ENCODE data around the gene IL1RN. TPM values are rescaled to one million over a fixed set of nuclear protein-coding genes. Genes with fewer than 3 reads are reported as not detected.

Gene IL1RN
- total RNA-seq, 4 donors from 2014 or later: 0.51 to 0.91 TPM; not detected in 2

DNA sequence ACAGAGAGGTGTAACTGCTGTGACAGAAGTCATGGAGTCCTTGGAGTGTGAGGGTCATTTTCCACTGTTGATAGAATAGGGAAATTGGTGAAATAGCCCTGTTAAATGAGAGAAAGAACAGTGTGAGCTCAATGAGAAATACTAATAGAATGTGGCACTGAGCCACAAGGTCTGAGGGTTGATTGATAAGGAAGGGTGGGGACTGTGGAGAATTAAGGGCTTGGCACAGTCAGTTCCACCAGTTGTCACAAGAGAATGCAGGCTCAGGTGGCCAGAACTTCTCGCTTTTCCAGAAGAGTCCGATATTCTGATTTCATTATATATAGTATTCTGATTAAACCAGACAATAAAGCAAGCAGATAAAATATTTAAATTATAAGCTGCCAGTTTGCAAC, 9.1 kb upstream of the IL1RN start:
- no peaks in the 10 kb centered on the region for H3K36me3 ChIP-seq
- no peak for TF ChIP-seq POLR2A (IDR thresholded peaks at IDR 0.05)
- TF ChIP-seq, protein P1, sequence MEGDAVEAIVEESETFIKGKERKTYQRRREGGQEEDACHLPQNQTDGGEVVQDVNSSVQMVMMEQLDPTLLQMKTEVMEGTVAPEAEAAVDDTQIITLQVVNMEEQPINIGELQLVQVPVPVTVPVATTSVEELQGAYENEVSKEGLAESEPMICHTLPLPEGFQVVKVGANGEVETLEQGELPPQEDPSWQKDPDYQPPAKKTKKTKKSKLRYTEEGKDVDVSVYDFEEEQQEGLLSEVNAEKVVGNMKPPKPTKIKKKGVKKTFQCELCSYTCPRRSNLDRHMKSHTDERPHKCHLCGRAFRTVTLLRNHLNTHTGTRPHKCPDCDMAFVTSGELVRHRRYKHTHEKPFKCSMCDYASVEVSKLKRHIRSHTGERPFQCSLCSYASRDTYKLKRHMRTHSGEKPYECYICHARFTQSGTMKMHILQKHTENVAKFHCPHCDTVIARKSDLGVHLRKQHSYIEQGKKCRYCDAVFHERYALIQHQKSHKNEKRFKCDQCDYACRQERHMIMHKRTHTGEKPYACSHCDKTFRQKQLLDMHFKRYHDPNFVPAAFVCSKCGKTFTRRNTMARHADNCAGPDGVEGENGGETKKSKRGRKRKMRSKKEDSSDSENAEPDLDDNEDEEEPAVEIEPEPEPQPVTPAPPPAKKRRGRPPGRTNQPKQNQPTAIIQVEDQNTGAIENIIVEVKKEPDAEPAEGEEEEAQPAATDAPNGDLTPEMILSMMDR (IDR thresholded peaks at IDR 0.05 in 4 of 5, conservative IDR thresholded peaks at IDR 0.05 in 1 of 5): no peak
- intact Hi-C loops (cut with DNase I; ENCODE audit: low total_unique reads) (no loop called here), in situ Hi-C loops (cut with MboI; ENCODE audit: low sequenced_read_pairs in 4 of 4) (no loop called here)
- no peak overlapping the region for H3K4me3 ChIP-seq
- no peaks in the 10 kb centered on the region for H3K27me3 ChIP-seq
- no peaks in the 10 kb centered on the region for H3K9me3 ChIP-seq
- DNase-seq (no peak), ATAC-seq (no peak)
- no peaks in the 10 kb centered on the region for H3K4me1 ChIP-seq
- H3K27ac ChIP-seq: no peak overlapping the region

DNA sequence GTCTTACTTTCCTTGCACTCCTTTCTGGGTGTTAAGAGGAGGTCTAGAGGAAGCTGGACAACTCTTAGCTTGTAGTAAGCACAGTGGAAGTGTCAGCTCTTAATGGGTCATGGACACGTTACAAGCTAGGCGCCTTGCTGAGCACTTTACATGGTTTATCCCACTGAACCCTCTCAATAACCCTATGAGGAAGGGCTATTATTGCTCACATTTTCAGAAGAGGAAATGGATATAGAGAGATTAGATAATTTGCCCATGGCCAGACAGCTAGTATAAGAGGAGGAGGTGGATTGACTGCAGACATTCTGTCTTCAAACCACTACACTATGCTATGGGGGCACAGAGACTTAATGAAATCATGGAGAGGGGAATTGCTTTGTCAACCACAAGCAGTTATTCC, 8.3 kb upstream of the IL1RN start:
- no peaks in the 10 kb centered on the region for H3K27me3 ChIP-seq
- TF ChIP-seq, protein P1 (IDR thresholded peaks at IDR 0.05 in 4 of 5, conservative IDR thresholded peaks at IDR 0.05 in 1 of 5): no peak
- no peak for TF ChIP-seq POLR2A (IDR thresholded peaks at IDR 0.05)
- ATAC-seq (no peak), DNase-seq (no peak)
- no peak overlapping the region for H3K4me3 ChIP-seq
- in situ Hi-C loops (cut with MboI; ENCODE audit: low sequenced_read_pairs in 4 of 4) (no loop called here), intact Hi-C loops (cut with DNase I; ENCODE audit: low total_unique reads) (no loop called here)
- no peaks in the 10 kb centered on the region for H3K4me1 ChIP-seq
- H3K36me3 ChIP-seq: no peaks in the 10 kb centered on the region
- no peaks in the 10 kb centered on the region for H3K9me3 ChIP-seq
- no peak overlapping the region for H3K27ac ChIP-seq

DNA sequence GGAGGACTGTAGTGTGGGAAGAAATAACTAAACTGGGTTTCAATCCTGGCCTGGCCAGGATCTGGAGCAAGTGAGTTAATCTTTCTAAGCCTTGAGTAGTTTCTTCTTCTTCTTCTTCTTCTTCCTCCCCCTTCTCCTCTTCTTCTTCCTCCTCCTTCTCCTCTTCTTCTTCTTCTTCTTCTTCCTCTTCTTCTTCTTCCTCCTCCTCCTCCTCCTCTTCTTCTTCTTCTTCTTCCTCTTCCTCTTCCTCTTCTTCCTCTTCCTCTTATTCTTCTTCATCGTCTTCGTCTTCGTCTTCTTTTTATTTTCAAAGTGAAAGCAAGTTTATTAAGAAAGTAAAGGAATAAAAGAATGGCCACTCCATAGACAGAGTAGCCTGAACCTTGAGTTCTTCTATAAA, 6.5 kb upstream of the IL1RN start:
- no peak for TF ChIP-seq POLR2A (IDR thresholded peaks at IDR 0.05)
- TF ChIP-seq, protein P1 (IDR thresholded peaks at IDR 0.05 in 4 of 5, conservative IDR thresholded peaks at IDR 0.05 in 1 of 5): no peak
- intact Hi-C loops (cut with DNase I; ENCODE audit: low total_unique reads) (no loop called here), in situ Hi-C loops (cut with MboI; ENCODE audit: low sequenced_read_pairs in 4 of 4) (no loop called here)
- H3K27ac ChIP-seq: no peak overlapping the region
- DNase-seq: no peak
- no peaks in the 10 kb centered on the region for H3K36me3 ChIP-seq
- H3K4me3 ChIP-seq: no peak overlapping the region
- H3K9me3 ChIP-seq: no peaks in the 10 kb centered on the region
- ATAC-seq: no peak
- no peaks in the 10 kb centered on the region for H3K27me3 ChIP-seq
- H3K4me1 ChIP-seq: no peaks in the 10 kb centered on the region

DNA sequence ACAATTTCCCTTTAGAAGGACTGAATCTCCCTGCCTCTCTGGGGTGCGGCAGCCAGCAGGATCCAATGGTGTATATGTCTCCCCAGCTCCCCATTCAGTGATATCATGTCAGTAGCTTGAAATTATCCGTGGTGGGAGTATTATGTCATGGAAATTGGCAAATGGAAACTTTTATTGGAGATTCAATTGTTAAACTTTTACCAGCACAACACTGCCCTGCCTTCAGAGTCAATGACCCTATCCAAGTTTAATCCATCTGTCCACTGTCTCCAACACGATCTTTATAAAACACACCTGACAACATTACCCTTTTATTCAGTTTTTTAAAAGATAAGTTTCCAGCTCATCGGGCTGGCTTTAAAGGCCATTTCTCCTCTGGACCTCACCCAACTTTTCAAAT, 5.0 kb upstream of the IL1RN start:
- TF ChIP-seq POLR2A (IDR thresholded peaks at IDR 0.05): no peak
- TF ChIP-seq, protein P1 (IDR thresholded peaks at IDR 0.05 in 4 of 5, conservative IDR thresholded peaks at IDR 0.05 in 1 of 5): no peak
- DNase-seq: no peak
- in situ Hi-C loops (cut with MboI; ENCODE audit: low sequenced_read_pairs in 4 of 4): no loop called here
- ATAC-seq: no peak
- H3K27ac ChIP-seq: no peak overlapping the region
- H3K4me3 ChIP-seq: no peak overlapping the region
- no peaks in the 10 kb centered on the region for H3K36me3 ChIP-seq
- intact Hi-C loops (cut with DNase I; ENCODE audit: low total_unique reads): no loop called here
- no peaks in the 10 kb centered on the region for H3K9me3 ChIP-seq
- H3K27me3 ChIP-seq: no peaks in the 10 kb centered on the region
- no peaks in the 10 kb centered on the region for H3K4me1 ChIP-seq

DNA sequence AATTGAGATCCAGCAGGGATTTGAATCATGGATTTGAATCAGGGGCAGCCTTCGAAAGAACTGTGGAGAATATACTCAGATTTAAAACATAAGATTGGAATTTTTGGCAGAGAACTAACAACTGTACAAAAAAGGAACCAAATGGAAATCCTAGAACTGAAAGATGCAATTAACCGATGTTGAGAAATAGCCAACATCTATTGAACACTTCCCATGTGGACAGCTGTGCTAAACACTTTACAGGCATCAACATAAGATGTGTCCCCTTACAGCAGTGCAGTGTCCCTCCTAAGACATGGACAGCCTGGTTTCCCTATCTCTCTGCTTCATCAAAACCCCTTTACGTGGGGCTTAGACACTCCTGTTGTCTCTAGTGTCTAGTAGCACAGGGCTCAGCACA, 3.7 kb upstream of the IL1RN start:
- TF ChIP-seq, protein P1 (IDR thresholded peaks at IDR 0.05 in 4 of 5, conservative IDR thresholded peaks at IDR 0.05 in 1 of 5): no peak
- TF ChIP-seq POLR2A (IDR thresholded peaks at IDR 0.05): no peak
- no peak overlapping the region for H3K4me3 ChIP-seq
- no peaks in the 10 kb centered on the region for H3K4me1 ChIP-seq
- in situ Hi-C loops (cut with MboI; ENCODE audit: low sequenced_read_pairs in 4 of 4) (no loop called here), intact Hi-C loops (cut with DNase I; ENCODE audit: low total_unique reads) (no loop called here)
- no peaks in the 10 kb centered on the region for H3K36me3 ChIP-seq
- no peaks in the 10 kb centered on the region for H3K9me3 ChIP-seq
- H3K27me3 ChIP-seq: no peaks in the 10 kb centered on the region
- DNase-seq (no peak), ATAC-seq (no peak)
- no peak overlapping the region for H3K27ac ChIP-seq
